ENCODE results near the gene HIVEP3.

HIVEP3 gene

GRCh38 chr1:41658431-41659158, 260.1 kb downstream of the HIVEP3 start:
- Histone ChIP-seq H3K9me3 (replicated peaks; ENCODE audit: insufficient read depth, low read length) (no peaks in the 10 kb centered on the region), H3K4me3 (ENCODE audit: low read length) (no peak overlapping the region), H3K9ac (ENCODE audit: low read length) (no peak overlapping the region), H3K79me2 (ENCODE audit: low read length) (no peaks in the 10 kb centered on the region), H4K20me1 (ENCODE audit: insufficient read depth, low read length) (no peaks in the 10 kb centered on the region), H2AFZ (ENCODE audit: low read length) (no peak overlapping the region), H3K4me2 (ENCODE audit: low read depth, low read length) (no peak overlapping the region), H3K4me1 (ENCODE audit: low read length) (peaks cover 8% of the 10 kb centered on the region; the same call in 1 of the 2 replicates), H3F3A (ENCODE audit: insufficient read depth, low read length) (no peaks in the 10 kb centered on the region), H3K27me3 (replicated peaks; ENCODE audit: insufficient read depth, low read length) (0 out of 2 replicates have a peak, but pooled peaks cover 3% of the 10 kb centered on the region), H3K9me2 (replicated peaks; ENCODE audit: insufficient read depth, low read length) (no peaks in the 10 kb centered on the region), H3K27ac (ENCODE audit: low read length) (no peak overlapping the region), H3K36me3 (replicated peaks; ENCODE audit: insufficient read depth, low read length) (no peaks in the 10 kb centered on the region)
- TF ChIP-seq, protein P1, sequence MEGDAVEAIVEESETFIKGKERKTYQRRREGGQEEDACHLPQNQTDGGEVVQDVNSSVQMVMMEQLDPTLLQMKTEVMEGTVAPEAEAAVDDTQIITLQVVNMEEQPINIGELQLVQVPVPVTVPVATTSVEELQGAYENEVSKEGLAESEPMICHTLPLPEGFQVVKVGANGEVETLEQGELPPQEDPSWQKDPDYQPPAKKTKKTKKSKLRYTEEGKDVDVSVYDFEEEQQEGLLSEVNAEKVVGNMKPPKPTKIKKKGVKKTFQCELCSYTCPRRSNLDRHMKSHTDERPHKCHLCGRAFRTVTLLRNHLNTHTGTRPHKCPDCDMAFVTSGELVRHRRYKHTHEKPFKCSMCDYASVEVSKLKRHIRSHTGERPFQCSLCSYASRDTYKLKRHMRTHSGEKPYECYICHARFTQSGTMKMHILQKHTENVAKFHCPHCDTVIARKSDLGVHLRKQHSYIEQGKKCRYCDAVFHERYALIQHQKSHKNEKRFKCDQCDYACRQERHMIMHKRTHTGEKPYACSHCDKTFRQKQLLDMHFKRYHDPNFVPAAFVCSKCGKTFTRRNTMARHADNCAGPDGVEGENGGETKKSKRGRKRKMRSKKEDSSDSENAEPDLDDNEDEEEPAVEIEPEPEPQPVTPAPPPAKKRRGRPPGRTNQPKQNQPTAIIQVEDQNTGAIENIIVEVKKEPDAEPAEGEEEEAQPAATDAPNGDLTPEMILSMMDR (IDR thresholded peaks at IDR 0.05; ENCODE audit: low read length) = no peak
- TF ChIP-seq EZH2phosphoT487 (IDR thresholded peaks at IDR 0.05; ENCODE audit: low read length) = no peak
- no peak for TF ChIP-seq EZH2 (optimal IDR thresholded peaks at IDR 0.05; ENCODE audit: low read depth, low read length)
- DNase-seq = no peak

DNA sequence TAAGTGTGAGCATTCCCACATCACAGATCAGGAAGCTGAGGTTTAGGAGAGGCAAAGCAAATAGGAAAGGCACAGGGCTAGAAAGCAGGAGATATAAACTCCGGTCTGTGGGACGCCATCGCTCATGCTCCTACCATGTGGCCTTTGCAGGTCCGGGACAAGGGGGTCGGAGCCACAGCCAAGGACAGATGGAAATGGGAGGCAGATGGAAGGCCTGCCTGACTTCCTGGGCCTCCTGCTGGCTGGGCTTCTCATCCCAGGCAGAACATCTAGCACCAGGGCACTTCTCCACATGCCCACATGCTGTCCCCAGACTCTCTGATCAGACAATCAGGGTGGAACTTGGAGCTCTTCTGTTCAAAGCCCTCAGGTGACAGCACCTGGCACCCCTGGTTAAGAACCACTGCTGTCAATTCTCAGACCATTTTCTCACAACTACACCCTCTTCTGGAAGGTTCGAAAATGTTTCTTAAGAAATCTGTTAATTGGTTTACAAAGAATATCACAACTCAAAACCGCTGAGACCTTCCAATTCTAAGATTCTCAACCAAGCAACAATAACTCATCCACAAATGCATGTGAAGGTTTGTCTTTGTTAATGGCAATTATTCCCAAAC, 260.9 kb downstream of the HIVEP3 start:
- no peaks in the 10 kb centered on the region for H4K20me1 ChIP-seq (ENCODE audit: insufficient read depth, low read length)
- peaks cover 8% of the 10 kb centered on the region; the same call in 1 of the 2 replicates for H3K4me1 ChIP-seq (ENCODE audit: low read length)
- H3K9ac ChIP-seq (ENCODE audit: low read length) = no peak overlapping the region
- TF ChIP-seq EZH2phosphoT487 (IDR thresholded peaks at IDR 0.05; ENCODE audit: low read length) (no peak), EZH2 (optimal IDR thresholded peaks at IDR 0.05; ENCODE audit: low read depth, low read length) (no peak)
- TF ChIP-seq, protein P1 (IDR thresholded peaks at IDR 0.05; ENCODE audit: low read length) = no peak; the same call in 1 of the 2 replicates
- H3K36me3 ChIP-seq (replicated peaks; ENCODE audit: insufficient read depth, low read length) = no peaks in the 10 kb centered on the region
- 0 out of 2 replicates have a peak, but pooled peaks cover 3% of the 10 kb centered on the region for H3K27me3 ChIP-seq (replicated peaks; ENCODE audit: insufficient read depth, low read length)
- no peaks in the 10 kb centered on the region for H3F3A ChIP-seq (ENCODE audit: insufficient read depth, low read length)
- DNase-seq = no peak
- H3K79me2 ChIP-seq (ENCODE audit: low read length) = no peaks in the 10 kb centered on the region
- no peak overlapping the region for H2AFZ ChIP-seq (ENCODE audit: low read length)
- no peaks in the 10 kb centered on the region for H3K9me3 ChIP-seq (replicated peaks; ENCODE audit: insufficient read depth, low read length)
- H3K4me2 ChIP-seq (ENCODE audit: low read depth, low read length) = no peak overlapping the region
- H3K9me2 ChIP-seq (replicated peaks; ENCODE audit: insufficient read depth, low read length) = no peaks in the 10 kb centered on the region
- no peak overlapping the region for H3K4me3 ChIP-seq (ENCODE audit: low read length)
- no peak overlapping the region for H3K27ac ChIP-seq (ENCODE audit: low read length)

DNA sequence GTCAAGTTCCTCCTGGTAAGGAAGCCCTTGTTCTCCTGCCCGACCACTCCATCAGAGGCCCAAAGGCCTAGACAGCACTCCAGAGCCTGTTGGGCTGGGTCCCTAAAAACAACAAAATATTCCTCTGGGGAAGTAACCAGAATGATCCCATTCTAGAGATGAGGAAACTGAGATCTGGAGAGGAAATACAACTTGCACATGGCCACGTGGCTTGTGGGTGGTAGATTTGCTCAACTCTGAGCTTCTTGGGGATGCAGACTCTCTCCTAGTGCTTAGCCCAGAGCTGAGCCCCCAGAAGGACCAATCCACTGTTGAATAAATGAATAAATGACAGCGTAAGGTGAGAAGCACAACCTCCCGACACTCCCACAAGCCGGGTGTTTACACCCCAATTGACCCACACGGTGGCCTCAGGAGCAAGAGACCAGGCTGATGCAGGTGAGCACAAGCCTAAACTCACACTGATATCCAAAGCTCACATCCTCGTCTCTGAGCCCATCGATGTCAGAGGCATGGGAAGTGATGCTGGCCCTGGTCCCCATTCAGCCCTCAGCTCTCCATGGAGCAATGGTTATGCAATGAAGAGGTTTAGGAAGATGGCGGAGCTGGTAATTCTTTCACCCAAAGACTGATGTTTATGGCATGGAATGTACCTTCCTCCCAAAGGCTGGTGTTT, 261.8 kb downstream of the HIVEP3 start:
- Histone ChIP-seq H3K4me3 (ENCODE audit: low read length) (no peak overlapping the region), H3K36me3 (replicated peaks; ENCODE audit: insufficient read depth, low read length) (no peaks in the 10 kb centered on the region), H3K9me3 (replicated peaks; ENCODE audit: insufficient read depth, low read length) (no peaks in the 10 kb centered on the region), H2AFZ (ENCODE audit: low read length) (no peak overlapping the region), H3K4me1 (ENCODE audit: low read length) (peaks cover 8% of the 10 kb centered on the region; the same call in 1 of the 2 replicates), H3K9ac (ENCODE audit: low read length) (no peak overlapping the region), H3K4me2 (ENCODE audit: low read depth, low read length) (no peak overlapping the region), H3F3A (ENCODE audit: insufficient read depth, low read length) (no peaks in the 10 kb centered on the region), H3K27ac (ENCODE audit: low read length) (no peak overlapping the region), H4K20me1 (ENCODE audit: insufficient read depth, low read length) (no peaks in the 10 kb centered on the region), H3K27me3 (replicated peaks; ENCODE audit: insufficient read depth, low read length) (0 out of 2 replicates have a peak, but pooled peaks cover 3% of the 10 kb centered on the region), H3K79me2 (ENCODE audit: low read length) (no peaks in the 10 kb centered on the region), H3K9me2 (replicated peaks; ENCODE audit: insufficient read depth, low read length) (no peaks in the 10 kb centered on the region)
- TF ChIP-seq, protein P1 (IDR thresholded peaks at IDR 0.05; ENCODE audit: low read length) = no peak
- TF ChIP-seq EZH2 (optimal IDR thresholded peaks at IDR 0.05; ENCODE audit: low read depth, low read length) = no peak
- TF ChIP-seq EZH2phosphoT487 (IDR thresholded peaks at IDR 0.05; ENCODE audit: low read length) = no peak
- no peak for DNase-seq
